GM19193 (cell line): ENCODE measurements around the gene BICRA.

Experiments used
- POLR2A ChIP-seq: IDR thresholded peaks from 4 replicates; pipeline ENCODE4 v1.6.1; 2011; ENCODE audit not compliant: insufficient read depth, insufficient read length; ENCODE audit errors: extremely low read depth

The BICRA gene

DNA sequence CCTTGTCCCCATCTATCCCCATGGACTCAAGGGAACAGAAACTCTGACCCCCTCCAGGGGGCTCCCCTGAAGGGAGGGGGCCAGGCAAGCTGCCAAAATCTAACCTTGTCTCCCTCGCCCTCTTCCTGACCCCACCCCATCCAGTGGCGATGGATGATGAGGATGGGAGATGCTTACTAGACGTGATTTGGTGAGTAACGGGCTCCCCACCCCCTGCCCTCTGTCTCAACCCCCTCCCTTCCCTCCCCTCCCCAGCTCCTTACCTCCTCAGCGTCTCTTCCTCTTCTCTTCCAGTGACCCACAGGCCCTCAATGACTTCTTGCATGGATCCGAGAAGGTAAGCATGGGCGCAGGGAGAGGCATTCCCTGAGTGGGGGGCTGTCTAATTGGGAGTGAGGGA, 64.5 kb downstream of the BICRA start:
- TF ChIP-seq POLR2A: no peak

DNA sequence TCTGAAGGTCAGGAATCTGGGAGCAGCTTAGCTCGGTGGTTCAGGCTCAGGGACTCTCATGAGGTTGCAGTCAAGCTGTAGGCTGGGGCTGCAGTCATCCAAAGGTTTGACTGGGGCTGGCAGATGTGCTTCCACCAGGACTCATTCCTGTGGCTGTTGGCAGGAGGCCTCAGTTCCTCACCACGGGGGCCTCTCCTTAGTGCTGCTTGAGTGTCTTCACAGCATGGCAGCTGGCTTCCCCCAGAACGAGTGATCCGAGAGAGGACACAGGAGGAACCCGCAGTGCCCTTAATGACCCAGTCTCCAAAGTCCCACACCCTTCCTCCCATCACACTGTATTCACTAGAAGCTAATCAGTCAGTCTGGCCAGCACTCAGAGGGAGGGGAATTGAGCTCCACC, 65.6 kb downstream of the BICRA start:
- no peak for TF ChIP-seq POLR2A

DNA sequence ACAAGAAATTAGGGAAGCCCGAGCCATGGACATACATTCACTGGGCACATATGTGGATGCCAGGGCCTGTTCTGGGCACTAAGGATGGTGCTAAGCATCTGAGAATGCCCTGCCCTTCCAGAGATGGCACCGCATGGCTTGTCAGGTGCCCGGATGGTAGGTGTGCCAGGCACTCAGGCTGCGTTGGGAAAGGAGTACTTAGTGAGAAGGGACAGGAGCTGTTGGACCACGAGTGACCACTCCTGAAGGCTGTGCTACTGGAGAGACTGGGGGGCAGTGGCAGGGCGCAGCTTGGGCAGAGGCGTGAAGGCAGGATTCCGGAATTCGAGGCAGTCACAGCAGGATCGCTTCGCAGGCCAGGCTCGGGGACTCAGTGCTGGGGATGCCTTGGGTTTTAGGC, 66.3 kb downstream of the BICRA start:
- TF ChIP-seq POLR2A: no peak

GRCh38 chr19:47675859-47676258, 66.9 kb downstream of the BICRA start:
- no peak for TF ChIP-seq POLR2A

DNA sequence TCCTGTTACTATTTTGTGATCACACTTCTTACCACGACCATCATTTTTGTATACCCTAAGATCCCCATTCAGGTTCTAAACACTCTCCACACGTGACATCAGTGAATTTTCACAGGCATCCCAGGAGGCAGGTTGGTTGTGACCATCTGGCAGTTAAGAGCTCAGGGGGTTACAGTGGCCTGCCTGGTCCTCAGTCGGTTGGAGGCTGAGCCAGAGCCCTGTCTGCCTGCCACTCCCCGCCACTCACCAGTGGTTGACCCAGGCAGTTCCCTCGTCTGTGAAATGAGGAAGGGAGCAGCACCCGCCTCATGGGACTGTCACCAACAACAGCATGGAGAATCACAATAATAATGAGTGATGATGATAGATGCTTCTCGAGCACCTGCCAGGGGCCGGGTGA, 67.9 kb downstream of the BICRA start:
- no peak for TF ChIP-seq POLR2A

GRCh38 chr19:47679251-47679900, 70.4 kb downstream of the BICRA start:
- no peak for TF ChIP-seq POLR2A

DNA sequence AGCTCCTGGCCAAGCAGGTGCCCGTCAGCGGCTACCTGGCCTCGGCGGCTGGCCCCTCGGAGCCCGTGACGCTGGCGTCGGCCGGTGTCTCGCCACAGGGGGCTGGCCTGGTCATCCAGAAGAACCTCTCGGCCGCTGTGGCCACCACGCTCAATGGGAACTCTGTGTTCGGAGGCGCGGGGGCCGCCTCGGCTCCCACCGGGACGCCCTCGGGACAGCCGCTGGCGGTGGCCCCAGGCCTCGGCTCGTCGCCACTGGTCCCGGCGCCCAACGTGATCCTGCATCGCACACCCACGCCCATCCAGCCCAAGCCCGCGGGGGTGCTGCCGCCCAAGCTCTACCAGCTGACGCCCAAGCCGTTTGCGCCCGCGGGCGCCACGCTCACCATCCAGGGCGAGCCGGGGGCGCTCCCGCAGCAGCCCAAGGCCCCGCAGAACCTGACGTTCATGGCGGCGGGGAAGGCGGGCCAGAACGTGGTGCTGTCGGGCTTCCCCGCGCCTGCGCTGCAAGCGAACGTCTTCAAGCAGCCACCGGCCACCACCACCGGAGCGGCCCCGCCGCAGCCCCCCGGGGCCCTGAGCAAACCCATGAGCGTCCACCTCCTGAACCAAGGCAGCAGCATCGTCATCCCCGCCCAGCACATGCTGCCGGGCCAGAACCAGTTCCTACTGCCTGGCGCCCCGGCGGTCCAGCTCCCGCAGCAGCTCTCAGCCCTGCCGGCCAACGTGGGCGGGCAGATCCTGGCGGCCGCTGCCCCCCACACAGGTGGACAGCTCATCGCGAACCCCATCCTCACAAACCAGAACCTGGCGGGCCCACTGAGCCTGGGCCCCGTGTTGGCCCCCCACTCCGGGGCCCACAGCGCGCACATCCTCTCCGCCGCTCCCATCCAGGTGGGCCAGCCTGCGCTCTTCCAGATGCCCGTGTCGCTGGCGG, 71.3 kb downstream of the BICRA start:
- TF ChIP-seq POLR2A: no peak

- TF ChIP-seq POLR2A: no peak
Measured at GRCh38 chr19:47680858-47681332, 72.0 kb downstream of the BICRA start.

- no peak for TF ChIP-seq POLR2A
Measured at GRCh38 chr19:47681388-47681787, 72.5 kb downstream of the BICRA start.

- TF ChIP-seq POLR2A: no peak
Measured at GRCh38 chr19:47681936-47682335, 73.0 kb downstream of the BICRA start.

DNA sequence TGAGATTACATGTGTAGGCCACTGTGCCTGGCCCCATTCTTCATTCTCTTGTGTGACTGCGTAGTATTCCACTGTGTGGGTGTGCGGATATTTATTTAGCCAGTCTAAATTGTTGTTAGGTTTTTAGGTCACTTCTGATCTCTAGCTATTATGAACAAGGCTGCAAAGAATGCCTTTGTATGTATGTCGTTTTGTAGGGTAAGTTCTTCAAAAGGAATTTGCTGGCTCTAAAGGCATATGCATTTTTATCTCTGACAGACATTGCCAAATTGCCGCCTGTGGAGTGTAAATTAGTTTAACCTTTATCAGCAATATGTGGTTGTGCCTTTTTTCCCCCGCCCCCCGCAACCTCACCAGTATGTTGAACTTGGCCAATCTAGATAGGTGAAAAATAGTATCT, 74.0 kb downstream of the BICRA start:
- no peak for TF ChIP-seq POLR2A

- no peak for TF ChIP-seq POLR2A
Measured at GRCh38 chr19:47686679-47687450, 77.9 kb downstream of the BICRA start.

DNA sequence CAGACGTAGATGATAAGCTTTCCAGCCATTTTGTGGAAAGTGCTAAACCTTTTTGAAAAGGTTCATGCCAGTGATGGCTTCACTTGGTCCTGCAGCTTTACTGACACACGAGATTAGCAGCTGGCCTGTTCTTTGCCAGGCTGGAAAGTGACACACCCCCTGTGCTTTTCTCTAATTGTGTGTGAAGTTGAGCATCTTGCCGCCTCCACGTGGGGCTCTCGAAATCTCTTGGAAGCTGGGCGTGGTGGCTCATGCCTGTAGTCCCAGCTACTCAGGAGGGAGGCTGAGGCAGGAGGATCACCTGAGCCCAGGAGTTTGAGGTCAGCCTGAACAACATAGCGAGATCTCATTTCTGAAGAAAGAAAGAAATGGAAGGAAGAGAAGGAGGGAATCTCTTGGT, 79.0 kb downstream of the BICRA start:
- TF ChIP-seq POLR2A: no peak

DNA sequence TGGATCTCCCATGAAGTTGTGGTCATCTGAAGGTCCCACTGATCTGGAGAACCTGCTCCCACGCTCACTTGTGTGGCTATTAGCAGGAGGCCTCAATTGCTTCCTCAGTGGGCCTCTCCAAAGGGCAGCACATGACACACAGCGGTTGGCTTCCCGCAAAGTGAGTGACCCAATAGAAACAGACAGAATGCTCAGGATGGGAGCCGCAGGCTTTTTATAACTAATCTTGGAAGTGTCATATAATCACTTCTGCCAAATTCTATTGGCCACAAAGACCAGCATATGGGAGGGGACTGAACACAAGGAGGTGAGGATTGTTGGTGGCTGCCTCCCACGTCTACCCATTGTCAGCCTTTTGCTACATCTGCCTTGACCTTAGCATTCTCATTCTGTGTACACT, 82.2 kb downstream of the BICRA start:
- TF ChIP-seq POLR2A: no peak

DNA sequence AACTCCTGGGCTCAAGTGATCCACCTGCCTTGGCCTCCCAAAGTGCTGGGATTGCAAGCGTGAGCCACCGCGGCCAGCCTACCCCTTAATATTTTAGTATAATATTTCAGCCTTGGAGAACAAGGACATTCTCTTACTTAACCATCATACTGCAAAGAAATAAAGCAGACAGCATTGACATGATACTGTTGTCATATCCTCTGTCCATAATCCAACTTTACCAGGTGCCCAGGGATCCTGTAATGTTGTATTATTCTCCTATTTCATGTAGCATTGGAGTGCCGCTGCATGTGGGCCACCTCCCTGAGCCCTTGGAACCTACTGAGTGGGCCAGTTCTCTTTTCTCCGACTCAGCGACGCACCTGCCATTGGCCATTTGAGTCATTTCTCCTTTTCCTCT, 82.8 kb downstream of the BICRA start:
- TF ChIP-seq POLR2A: no peak
